AG04449 (cell line): Measurements from ENCODE around the gene DST.

Source experiments
- CTCF ChIA-PET: fragments of 350-600 bp; formaldehyde crosslinking; extraction: SDS; loops from one replicate; lab custom pipeline; 2021; ENCODE audit warnings: antibody characterized with exemption; lab: Yijun Ruan, JAX
- POLR2A ChIA-PET: fragments of 400-600, 350-600 bp; formaldehyde crosslinking; extraction: SDS; loops from one replicate; lab custom pipeline; 2020; ENCODE audit warnings: antibody characterized with exemption, inconsistent platforms; lab: Yijun Ruan, JAX
- DNase-seq: peaks from one replicate; pipeline ENCODE4 v3.0.0-alpha.2; 2010; ENCODE audit warnings: low read depth, low spot score
- H3K4me3 ChIP-seq: 2 replicates; pipeline ENCODE4 v1.5.1; 2011; ENCODE audit warnings: low read depth, mild to moderate bottlenecking, control low read depth, low read length
- CTCF ChIP-seq: IDR thresholded peaks from one replicate; pipeline ENCODE4 v1.5.1; 2011; ENCODE audit warnings: mild to moderate bottlenecking, moderate library complexity, low read length, control low read depth, inconsistent platforms; ENCODE audit not compliant: insufficient read depth; ENCODE audit errors: missing control alignments

The DST gene

GRCh38 chr6:56515081-56515905 lies 127.4 kb downstream of the DST start:
- DNase-seq = no peak
- ChIA-PET CTCF (interaction anchor here (0.8 to 1.6 kb wide), 2 partner anchors 12 to 55 kb away, joined by 3 to 4 read pairs; no protein-coding TSS in a partner anchor), POLR2A (no interaction called here)
- H3K4me3 ChIP-seq = no peak overlapping the region
- no peak for TF ChIP-seq CTCF

GRCh38 chr6:56514395-56514794 lies 128.3 kb downstream of the DST start:
- no peak for DNase-seq
- no peak for TF ChIP-seq CTCF
- H3K4me3 ChIP-seq = no peak overlapping the region
- POLR2A ChIA-PET = interaction anchor here (1.1 kb wide), 1 partner anchor 13 kb away, joined by 3 read pairs; no protein-coding TSS in a partner anchor
- CTCF ChIA-PET = interaction anchor here (1.6 kb wide), 1 partner anchor 56 kb away, joined by 4 read pairs; no protein-coding TSS in a partner anchor

GRCh38 chr6:56513631-56514030 lies 129.1 kb downstream of the DST start:
- H3K4me3 ChIP-seq = no peak overlapping the region
- CTCF ChIA-PET = no interaction called here
- POLR2A ChIA-PET = interaction anchor here (1.1 kb wide), 1 partner anchor 14 kb away, joined by 3 read pairs; no protein-coding TSS in a partner anchor
- no peak for TF ChIP-seq CTCF
- DNase-seq = no peak

GRCh38 chr6:56511591-56511990 lies 131.1 kb downstream of the DST start:
- no peak for DNase-seq
- ChIA-PET POLR2A (interaction anchor here (1.0 kb wide), 1 partner anchor 14 kb away, joined by 3 read pairs; no protein-coding TSS in a partner anchor), CTCF (interaction anchor here (1.4 to 1.9 kb wide), 3 partner anchors 10 to 31 kb away, joined by 5 to 7 read pairs (median 5); no protein-coding TSS in a partner anchor)
- no peak for TF ChIP-seq CTCF
- H3K4me3 ChIP-seq = no peak overlapping the region

GRCh38 chr6:56510984-56511531 lies 131.6 kb downstream of the DST start:
- ChIA-PET CTCF (interaction anchor here (1.4 to 1.9 kb wide), 3 partner anchors 10 to 31 kb away, joined by 5 to 7 read pairs (median 5); no protein-coding TSS in a partner anchor), POLR2A (interaction anchor here (1.0 kb wide), 1 partner anchor 14 kb away, joined by 3 read pairs; no protein-coding TSS in a partner anchor)
- no peak for DNase-seq
- H3K4me3 ChIP-seq = no peak overlapping the region
- TF ChIP-seq CTCF = no peak

GRCh38 chr6:56509031-56509430 lies 133.7 kb downstream of the DST start:
- CTCF ChIA-PET = no interaction called here
- no peak for TF ChIP-seq CTCF
- POLR2A ChIA-PET = no interaction called here
- no peak overlapping the region for H3K4me3 ChIP-seq
- no peak for DNase-seq
